ENCODE data around the gene MAP2K5. TPM values are rescaled to one million over a fixed set of nuclear protein-coding genes. Genes with fewer than 3 reads are reported as not detected.

The MAP2K5 gene
- total RNA-seq, 1 experiment from 2014 or later, result 15.0 TPM

GRCh38 chr15:67850994-67851571 is 308.6 kb downstream of the MAP2K5 start:
- Histone ChIP-seq H3K4me1 (ENCODE audit: insufficient read depth, low read length) (peaks cover 7% of the 10 kb centered on the region; the same call in 1 of the 2 replicates), H3K79me2 (ENCODE audit: insufficient read depth, low read length) (no peaks in the 10 kb centered on the region), H3K27ac (ENCODE audit: insufficient read length, low read depth, low read length) (no peak overlapping the region), H4K8ac (replicated peaks; ENCODE audit: insufficient read length, low read depth, low read length) (no peak overlapping the region), H3K56ac (ENCODE audit: insufficient read length, low read depth, low read length) (no peak overlapping the region), H4K20me1 (ENCODE audit: control insufficient read depth, insufficient read depth, insufficient read length) (no peaks in the 10 kb centered on the region), H3K9ac (ENCODE audit: extremely low read depth, insufficient read length, low read length) (no peak overlapping the region), H3K23me2 (ENCODE audit: insufficient read length, low read depth, low read length, poor library complexity, severe bottlenecking) (no peaks in the 10 kb centered on the region), H2BK20ac (ENCODE audit: low read depth, low read length, poor library complexity, severe bottlenecking) (no peak overlapping the region), H2BK5ac (ENCODE audit: insufficient read length, low read length) (no peak overlapping the region), H4K91ac (ENCODE audit: insufficient read length, low read depth, low read length) (no peak overlapping the region), H2BK120ac (ENCODE audit: low read depth, low read length, poor library complexity, severe bottlenecking) (no peak overlapping the region), H3K4ac (ENCODE audit: low read depth, low read length) (no peak overlapping the region), H2BK15ac (ENCODE audit: low read depth, low read length) (no peak overlapping the region), H2BK12ac (ENCODE audit: insufficient read length, low read depth, low read length) (no peak overlapping the region), H3K27me3 (ENCODE audit: insufficient read depth, low read length) (no peaks in the 10 kb centered on the region), H3K14ac (ENCODE audit: insufficient read depth, low read length) (no peak overlapping the region), H2AK5ac (ENCODE audit: insufficient read length, low read length) (no peak overlapping the region), H3T11ph (ENCODE audit: low read length) (no peak overlapping the region), H3K4me2 (ENCODE audit: insufficient read depth, insufficient read length, low read length) (no peak overlapping the region), H3K79me1 (ENCODE audit: insufficient read depth, low read depth, low read length, poor library complexity, severe bottlenecking) (no peaks in the 10 kb centered on the region), H3K23ac (ENCODE audit: insufficient read length, low read depth, low read length) (no peak overlapping the region), H4K5ac (ENCODE audit: insufficient read length, low read depth, low read length) (no peak overlapping the region), H3K9me3 (ENCODE audit: control insufficient read depth, low read depth, low read length) (no peaks in the 10 kb centered on the region), H3K18ac (ENCODE audit: insufficient read length, low read depth, low read length) (no peak overlapping the region), H2AFZ (ENCODE audit: low read length) (no peak overlapping the region)
- H3K27ac Mint-ChIP-seq, result peak overlapping the region in 2 of 3 experiments; percentile 4 to 13; a peak in 3 of 7 replicates
- TF ChIP-seq CTCF (conservative IDR thresholded peaks at IDR 0.05), result no peak
- no peak overlapping the region for H3K4me3 Mint-ChIP-seq
- DNase-seq, result no peak
- no CpG with 5 or more reads among the region's 4 CpGs for WGBS (ENCODE audit: extremely low coverage, insufficient read length, low lambda C conversion rate)
- peaks cover 50 to 53% of the 10 kb centered on the region in 2 experiments for H3K4me1 Mint-ChIP-seq
- H3K9me3 Mint-ChIP-seq, result peaks cover 2 to 3% of the 10 kb centered on the region in 2 experiments; a peak in 4 of 5 replicates
- H3K36me3 Mint-ChIP-seq (ENCODE audit: insufficient read depth in 1 of 3, low read depth in 3 of 3), result peaks cover 0 to 5% (median 0%) of the 10 kb centered on the region in 3 experiments; a peak in 1 of 7 replicates
- H3K27me3 Mint-ChIP-seq (ENCODE audit: low read depth), result no peaks in the 10 kb centered on the region
